Prostate gland (tissue), 2 donors: ENCODE results near the gene HIBCH.

Experiments used
- POLR2A ChIP-seq: fragments of 450-650 bp; IDR thresholded peaks from one replicate; pipeline ENCODE4 v1.6.1; 2016; ENCODE audit warnings: antibody characterized with exemption, mild to moderate bottlenecking
- POLR2AphosphoS5 ChIP-seq: sonication (generic); formaldehyde crosslinking; IDR thresholded peaks from one replicate; pipeline ENCODE4 v1.6.1; 2017; ENCODE audit warnings: antibody characterized with exemption
- TF ChIP-seq, protein P1 (sequence below), 4 experiments: fragments of 200-600 bp in 2 of 4; fragments of 450-650 bp in 2 of 4; sonication (generic) in 2 of 4; IDR thresholded peaks; 1 replicate in 3 of 4; 2 replicates in 1 of 4; pipeline ENCODE4 v1.5.1; 2016 to 2019; ENCODE audit warnings: antibody characterized with exemption in 4 of 4, mild to moderate bottlenecking in 2 of 4, moderate library complexity in 2 of 4

DNA sequence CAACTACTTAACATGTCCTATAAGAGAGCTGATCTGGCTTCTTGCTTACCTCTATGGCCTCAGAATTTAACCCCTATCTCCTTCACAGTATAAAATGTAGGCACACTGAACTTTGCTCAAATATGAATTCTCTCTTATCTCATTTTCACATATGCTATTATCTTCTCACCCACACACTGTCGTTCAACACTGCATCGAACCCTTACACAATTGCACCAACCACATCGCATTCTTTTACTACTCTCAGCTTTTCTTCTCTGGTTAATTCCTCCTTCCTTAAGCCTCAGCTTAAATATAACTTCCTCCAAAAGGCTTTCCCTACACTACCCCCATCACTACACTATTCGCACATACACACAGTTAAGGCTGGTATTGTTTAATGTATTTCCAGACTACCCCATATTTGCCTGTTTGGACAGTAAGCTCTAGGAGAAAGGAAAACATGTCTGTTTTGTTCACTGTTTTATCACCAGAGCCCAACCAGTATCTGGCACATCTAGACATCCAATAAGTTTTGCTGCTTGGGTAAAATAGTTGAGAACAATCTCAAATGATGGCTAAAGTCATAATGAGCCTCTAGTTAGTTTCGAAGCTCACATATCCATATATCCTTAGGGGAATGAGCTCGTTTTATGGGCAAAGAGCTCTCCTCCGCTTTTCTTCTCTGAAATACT, 47.7 kb downstream of the HIBCH start:
- TF ChIP-seq, protein P1, sequence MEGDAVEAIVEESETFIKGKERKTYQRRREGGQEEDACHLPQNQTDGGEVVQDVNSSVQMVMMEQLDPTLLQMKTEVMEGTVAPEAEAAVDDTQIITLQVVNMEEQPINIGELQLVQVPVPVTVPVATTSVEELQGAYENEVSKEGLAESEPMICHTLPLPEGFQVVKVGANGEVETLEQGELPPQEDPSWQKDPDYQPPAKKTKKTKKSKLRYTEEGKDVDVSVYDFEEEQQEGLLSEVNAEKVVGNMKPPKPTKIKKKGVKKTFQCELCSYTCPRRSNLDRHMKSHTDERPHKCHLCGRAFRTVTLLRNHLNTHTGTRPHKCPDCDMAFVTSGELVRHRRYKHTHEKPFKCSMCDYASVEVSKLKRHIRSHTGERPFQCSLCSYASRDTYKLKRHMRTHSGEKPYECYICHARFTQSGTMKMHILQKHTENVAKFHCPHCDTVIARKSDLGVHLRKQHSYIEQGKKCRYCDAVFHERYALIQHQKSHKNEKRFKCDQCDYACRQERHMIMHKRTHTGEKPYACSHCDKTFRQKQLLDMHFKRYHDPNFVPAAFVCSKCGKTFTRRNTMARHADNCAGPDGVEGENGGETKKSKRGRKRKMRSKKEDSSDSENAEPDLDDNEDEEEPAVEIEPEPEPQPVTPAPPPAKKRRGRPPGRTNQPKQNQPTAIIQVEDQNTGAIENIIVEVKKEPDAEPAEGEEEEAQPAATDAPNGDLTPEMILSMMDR (IDR thresholded peaks at IDR 0.05), result no peak
- TF ChIP-seq POLR2A, result no peak
- TF ChIP-seq POLR2AphosphoS5, result no peak
